Progenitor cell of endocrine pancreas (in vitro differentiated cells): Measurements from ENCODE around the gene KLHL1. TPM values are rescaled to one million over a fixed set of nuclear protein-coding genes. Genes with fewer than 3 reads are reported as not detected.
"Not testable (repeated sequence)": the region's sequence is repeated elsewhere in the genome, so short reads cannot be mapped to it uniquely, and the experiment has no call there.

Experiments used
- DNase-seq: peaks from one replicate; pipeline ENCODE4 v3.0.0; 2021; ENCODE audit warnings: low spot score; ENCODE audit not compliant: unreplicated experiment
- H3K27ac Mint-ChIP-seq: 2 replicates; pipeline ENCODE4 v1.8.0; 2021; ENCODE audit warnings: mild to moderate bottlenecking, moderate library complexity, mixed read lengths
- H3K27me3 Mint-ChIP-seq: 2 replicates; pipeline ENCODE4 v1.8.0; 2021; ENCODE audit warnings: mixed read lengths
- H3K36me3 Mint-ChIP-seq: 2 replicates; pipeline ENCODE4 v1.8.0; 2022; ENCODE audit warnings: mixed read lengths; ENCODE audit not compliant: insufficient read depth
- H3K4me1 Mint-ChIP-seq: 2 replicates; pipeline ENCODE4 v1.8.0; 2021; ENCODE audit warnings: low read depth, mixed read lengths
- H3K4me3 Mint-ChIP-seq: 2 replicates; pipeline ENCODE4 v1.8.0; 2021; ENCODE audit warnings: low read depth, mild to moderate bottlenecking, moderate library complexity, mixed read lengths
- H3K9me3 Mint-ChIP-seq: 2 replicates; pipeline ENCODE4 v1.8.0; 2021; ENCODE audit warnings: low read depth, mixed read lengths
- CTCF ChIP-seq: fragments of 200-600 bp; sonication (generic); IDR thresholded peaks from one replicate; pipeline ENCODE4 v1.5.0; 2021; ENCODE audit warnings: antibody characterized with exemption, mild to moderate bottlenecking; ENCODE audit not compliant: unreplicated experiment
- long read RNA-seq: library from polyadenylated mRNA; unstranded; transcript quantifications from one replicate; pipeline ENCODE4 v2.0.0, GENCODE V29; 2020
- total RNA-seq: library from RNA; stranded (reverse); gene quantifications from 2 replicates; pipeline ENCODE4 v1.2.1, GENCODE V29; 2021

The KLHL1 gene
- 0.14 and 0.33 TPM in 2 replicates for total RNA-seq
- long read RNA-seq, partial matches to known transcripts = 1 of 1 reads
- long read RNA-seq, other reads (novel, unspliced or antisense) = 0 of 1 reads

- peaks cover 36% of the 10 kb centered on the region for H3K27me3 Mint-ChIP-seq
- no peak for DNase-seq
- H3K36me3 Mint-ChIP-seq = no peaks in the 10 kb centered on the region
- H3K4me1 Mint-ChIP-seq = peaks cover 3% of the 10 kb centered on the region
- no peak for TF ChIP-seq CTCF
- H3K4me3 Mint-ChIP-seq = peak within 1 kb of the TSS; percentile 67
- H3K9me3 Mint-ChIP-seq = no peaks in the 10 kb centered on the region
- no peak within 1 kb of the TSS for H3K27ac Mint-ChIP-seq
Observed at GRCh38 chr13:70108356-70109105, at the start of gene KLHL1. Gene KLHL1 (minus strand): TSS chr13:70108452. CDS start chr13:70107699, 753 bp downstream.

GRCh38 chr13:70142658-70143057 lies 34.4 kb upstream of the KLHL1 start:
- H3K27ac Mint-ChIP-seq, H3K4me3 Mint-ChIP-seq, H3K36me3 Mint-ChIP-seq, H3K27me3 Mint-ChIP-seq, DNase-seq, H3K9me3 Mint-ChIP-seq, H3K4me1 Mint-ChIP-seq: not testable (repeated sequence)

GRCh38 chr13:70128098-70128497 lies 19.8 kb upstream of the KLHL1 start:
- Mint-ChIP-seq H3K27me3 (no peaks in the 10 kb centered on the region), H3K4me3 (no peak overlapping the region), H3K4me1 (peaks cover 3% of the 10 kb centered on the region), H3K27ac (no peak overlapping the region), H3K36me3 (no peaks in the 10 kb centered on the region), H3K9me3 (no peaks in the 10 kb centered on the region)
- no peak for TF ChIP-seq CTCF
- no peak for DNase-seq

GRCh38 chr13:70125693-70126092 lies 17.4 kb upstream of the KLHL1 start:
- no peaks in the 10 kb centered on the region for H3K36me3 Mint-ChIP-seq
- TF ChIP-seq CTCF = no peak
- H3K4me3 Mint-ChIP-seq = no peak overlapping the region
- no peak overlapping the region for H3K27ac Mint-ChIP-seq
- DNase-seq = no peak
- no peaks in the 10 kb centered on the region for H3K9me3 Mint-ChIP-seq
- H3K27me3 Mint-ChIP-seq = peaks cover 2% of the 10 kb centered on the region
- peaks cover 3% of the 10 kb centered on the region for H3K4me1 Mint-ChIP-seq

GRCh38 chr13:70117338-70117905 lies 9.2 kb upstream of the KLHL1 start:
- H3K9me3 Mint-ChIP-seq = no peaks in the 10 kb centered on the region
- no peak for TF ChIP-seq CTCF
- H3K4me3 Mint-ChIP-seq = no peak overlapping the region
- H3K27me3 Mint-ChIP-seq = peaks cover 6% of the 10 kb centered on the region
- H3K27ac Mint-ChIP-seq = no peak overlapping the region
- H3K4me1 Mint-ChIP-seq = peaks cover 21% of the 10 kb centered on the region
- DNase-seq = no peak
- no peaks in the 10 kb centered on the region for H3K36me3 Mint-ChIP-seq
